Heart left ventricle (tissue), 13 donors: ENCODE results near the gene CTSA.

Experiments used
- POLR2A ChIP-seq, 2 donors: fragments of 450-650 bp; IDR thresholded peaks; one replicate each; pipeline ENCODE4 v1.6.1; 2017; ENCODE audit warnings: antibody characterized with exemption in 2 of 2, mild to moderate bottlenecking in 2 of 2, moderate library complexity in 2 of 2
- TF ChIP-seq, protein P1 (sequence below), 12 donors: fragments of 200-600 bp; sonication (generic) in 4 of 12; IDR thresholded peaks; one replicate each; pipeline versions ENCODE4 v1.5.0 to v1.8.0; 2018 to 2022; ENCODE audit warnings: antibody characterized with exemption in 12 of 12, mild to moderate bottlenecking in 5 of 12
- donor health status: ischemic (EF 13 %, LVEDD 7.1; RV severe dilation, severe dysfunction).
- donor health status: DM: no; HTN: yes; CAD: no.
- donor health status: DM: no; HTN: no; CAD: no.
- donor health status: ischemic (EF 25% LVEDD 6.9; RV normal size, moderate dysfunction).
- donor health status: ischemic (EF 25% LVEDD 5.7; RV mildly dilated, moderate dysfunction).
- donor health status: ischemic (EF 35%, LVEDD 5.7; RV mildly dilated, moderate dysfunction).
- donor health status: nonischemic (EF 11% LVEDD 7.7; RV severe dilation, severe dysfunction).
- donor health status: DM: yes; HTN: yes; CAD: no.
- donor health status: PGD.
- donor health status: ischemic (EF 29% LVEDD 5.4; RV normal size, mild dysfunction).
- donor health status: nonischemic (EF 23%, LVEDD 6.1; RV moderate dilation, normal function).

DNA sequence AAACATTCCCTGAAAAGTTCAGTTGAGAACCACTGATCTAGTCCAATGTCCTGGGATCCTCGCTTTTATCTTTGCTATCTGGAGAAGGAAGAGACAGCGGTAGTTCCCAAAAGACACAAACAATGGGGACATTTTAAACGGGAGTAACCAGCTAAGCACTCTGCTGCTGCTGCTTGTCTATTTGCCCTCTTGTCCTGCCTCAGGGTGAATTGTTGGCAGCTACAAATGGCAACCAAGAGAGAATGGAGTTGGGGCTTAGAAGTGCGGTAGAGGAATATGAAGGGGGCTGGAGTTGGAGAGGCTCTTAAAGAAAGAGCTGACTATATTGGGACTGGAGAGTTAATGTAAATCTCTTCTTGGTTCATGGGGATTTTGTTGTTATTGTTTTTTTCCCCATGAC lies 16.6 kb upstream of the CTSA start:
- TF ChIP-seq, protein P1, sequence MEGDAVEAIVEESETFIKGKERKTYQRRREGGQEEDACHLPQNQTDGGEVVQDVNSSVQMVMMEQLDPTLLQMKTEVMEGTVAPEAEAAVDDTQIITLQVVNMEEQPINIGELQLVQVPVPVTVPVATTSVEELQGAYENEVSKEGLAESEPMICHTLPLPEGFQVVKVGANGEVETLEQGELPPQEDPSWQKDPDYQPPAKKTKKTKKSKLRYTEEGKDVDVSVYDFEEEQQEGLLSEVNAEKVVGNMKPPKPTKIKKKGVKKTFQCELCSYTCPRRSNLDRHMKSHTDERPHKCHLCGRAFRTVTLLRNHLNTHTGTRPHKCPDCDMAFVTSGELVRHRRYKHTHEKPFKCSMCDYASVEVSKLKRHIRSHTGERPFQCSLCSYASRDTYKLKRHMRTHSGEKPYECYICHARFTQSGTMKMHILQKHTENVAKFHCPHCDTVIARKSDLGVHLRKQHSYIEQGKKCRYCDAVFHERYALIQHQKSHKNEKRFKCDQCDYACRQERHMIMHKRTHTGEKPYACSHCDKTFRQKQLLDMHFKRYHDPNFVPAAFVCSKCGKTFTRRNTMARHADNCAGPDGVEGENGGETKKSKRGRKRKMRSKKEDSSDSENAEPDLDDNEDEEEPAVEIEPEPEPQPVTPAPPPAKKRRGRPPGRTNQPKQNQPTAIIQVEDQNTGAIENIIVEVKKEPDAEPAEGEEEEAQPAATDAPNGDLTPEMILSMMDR (IDR thresholded peaks at IDR 0.05) = no peak
- TF ChIP-seq POLR2A (IDR thresholded peaks at IDR 0.05) = no peak
